ENCODE data around the gene LNPEP. TPM values are rescaled to one million over a fixed set of nuclear protein-coding genes. Genes with fewer than 3 reads are reported as not detected.

Gene LNPEP
- total and polyA plus RNA-seq, 10 of the 15 experiments (the other 5 are each of a cell fraction or from before 2014, with no cell fraction given), result 5.6 to 54.9 (median 25.0) TPM

DNA sequence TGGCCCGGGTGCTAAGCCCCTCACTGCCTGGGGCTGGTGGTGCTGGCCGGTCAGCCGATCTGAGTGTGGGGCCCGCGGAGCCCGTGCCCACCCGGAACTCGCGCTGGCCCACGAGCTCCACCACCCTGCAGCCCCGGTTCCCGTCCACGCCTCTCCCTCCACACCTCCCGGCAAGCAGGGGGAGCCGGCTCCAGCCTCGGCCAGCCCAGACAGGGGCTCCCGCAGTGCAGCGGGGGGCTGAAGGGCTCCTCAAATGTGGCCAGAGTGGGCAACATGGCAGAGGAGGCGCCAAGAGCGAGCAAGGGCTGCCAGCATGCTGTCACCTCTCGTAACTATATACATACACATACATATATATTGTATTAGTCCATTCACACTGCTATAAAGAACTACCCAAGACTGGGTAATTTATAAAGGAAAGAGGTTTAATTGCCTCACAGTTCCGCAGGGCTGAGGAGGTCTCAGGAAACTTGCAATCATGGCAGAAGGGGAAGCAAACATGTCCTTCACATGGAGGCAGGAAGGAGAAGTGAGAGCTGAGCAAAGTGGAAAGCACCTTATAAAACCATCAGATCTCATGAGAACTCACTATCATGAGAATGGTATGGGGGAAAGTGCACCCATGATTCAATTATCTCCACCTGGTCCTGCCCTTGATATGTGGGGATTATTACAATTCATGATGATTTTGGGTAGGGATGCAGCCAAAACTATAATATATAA, 149.7 kb downstream of the LNPEP start (continued):
- TF ChIP-seq BHLHE40 (IDR thresholded peaks at IDR 0.05; ENCODE audit: borderline replicate concordance in 1 of 2, low read depth in 2 of 2, low read length in 1 of 2), result no peak

Small RNA genes within 50 kb of the gene (small RNA-seq; reads per million reads assigned to genes)
- gene RF00019, result not detected

Other genes starting within 250 kb of the LNPEP start
- gene ERAP1, start 128.1 kb upstream of the LNPEP start, total RNA-seq (2014; rRNA removed), result 57.4 and 63.4 TPM in 2 replicates
- gene ERAP1, start 128.1 kb upstream of the LNPEP start, total RNA-seq (2014; rRNA removed; fragmentation: Illumina TruSeq; extraction: Trizol), result 63.2 and 64.9 TPM in 2 replicates
- gene ERAP1, start 128.1 kb upstream of the LNPEP start, total RNA-seq (2021), result 85.8 and 89.6 TPM in 2 replicates
- gene ERAP1, start 128.1 kb upstream of the LNPEP start, polyA plus RNA-seq (2011; rRNA removed), result 76.2 and 90.7 TPM in 2 replicates
- gene ERAP1, start 128.1 kb upstream of the LNPEP start, polyA plus RNA-seq (2014; fragmentation: Illumina TruSeq; extraction: Trizol), result 76.6 and 98.1 TPM in 2 replicates
- gene ERAP1, start 128.1 kb upstream of the LNPEP start, polyA plus RNA-seq (2014; fragmentation: Nextera tagmentation; extraction: Ambion mirVana), result 1 to 10 TPM; 6.9 to 9.0 TPM
- 47.4 and 47.9 TPM in 2 replicates for gene ERAP1, start 128.1 kb upstream of the LNPEP start, polyA plus RNA-seq (2014; rRNA removed)
- 10 to 100 TPM; 45.5 to 53.3 TPM for gene ERAP1, start 128.1 kb upstream of the LNPEP start, polyA plus RNA-seq (2016; fragmentation: Nextera tagmentation; extraction: Ambion mirVana)
- gene ERAP2, start 59.6 kb upstream of the LNPEP start, total RNA-seq (2014; rRNA removed), result 12.0 and 16.5 TPM in 2 replicates
- gene ERAP2, start 59.6 kb upstream of the LNPEP start, total RNA-seq (2014; rRNA removed; fragmentation: Illumina TruSeq; extraction: Trizol), result 17.8 and 19.4 TPM in 2 replicates
- gene ERAP2, start 59.6 kb upstream of the LNPEP start, total RNA-seq (2021), result 11.2 and 12.3 TPM in 2 replicates
- 28.7 and 35.5 TPM in 2 replicates for gene ERAP2, start 59.6 kb upstream of the LNPEP start, polyA plus RNA-seq (2011; rRNA removed)
- gene ERAP2, start 59.6 kb upstream of the LNPEP start, polyA plus RNA-seq (2014; fragmentation: Illumina TruSeq; extraction: Trizol), result 11.5 and 16.0 TPM in 2 replicates
- gene ERAP2, start 59.6 kb upstream of the LNPEP start, polyA plus RNA-seq (2014; fragmentation: Nextera tagmentation; extraction: Ambion mirVana), result 1 to 10 TPM; 4.0 to 4.3 TPM
- gene ERAP2, start 59.6 kb upstream of the LNPEP start, polyA plus RNA-seq (2014; rRNA removed), result 7.7 and 12.6 TPM in 2 replicates
- 1 to 10 TPM; 7.6 to 9.5 TPM for gene ERAP2, start 59.6 kb upstream of the LNPEP start, polyA plus RNA-seq (2016; fragmentation: Nextera tagmentation; extraction: Ambion mirVana)
- gene LIX1, start 206.5 kb downstream of the LNPEP start, total RNA-seq (2014; rRNA removed), result not detected in 2 replicates
- 0.05 TPM in 1 of 2 replicates, not detected in the other for gene LIX1, start 206.5 kb downstream of the LNPEP start, total RNA-seq (2014; rRNA removed; fragmentation: Illumina TruSeq; extraction: Trizol)
- not detected in 2 replicates for gene LIX1, start 206.5 kb downstream of the LNPEP start, total RNA-seq (2021)
- not detected in 2 replicates for gene LIX1, start 206.5 kb downstream of the LNPEP start, polyA plus RNA-seq (2011; rRNA removed)
- 0.07 TPM in 1 of 2 replicates, not detected in the other for gene LIX1, start 206.5 kb downstream of the LNPEP start, polyA plus RNA-seq (2014; fragmentation: Illumina TruSeq; extraction: Trizol)
- under 1 TPM; 0.02 TPM for gene LIX1, start 206.5 kb downstream of the LNPEP start, polyA plus RNA-seq (2014; fragmentation: Nextera tagmentation; extraction: Ambion mirVana)
- gene LIX1, start 206.5 kb downstream of the LNPEP start, polyA plus RNA-seq (2014; rRNA removed), result not detected in 2 replicates
- gene LIX1, start 206.5 kb downstream of the LNPEP start, polyA plus RNA-seq (2016; fragmentation: Nextera tagmentation; extraction: Ambion mirVana), result under 1 TPM; 0.04 to 0.05 TPM
- 27.3 and 32.9 TPM in 2 replicates for gene RIOK2, start 247.2 kb downstream of the LNPEP start, total RNA-seq (2014; rRNA removed)
- gene RIOK2, start 247.2 kb downstream of the LNPEP start, total RNA-seq (2014; rRNA removed; fragmentation: Illumina TruSeq; extraction: Trizol), result 35.1 and 37.5 TPM in 2 replicates
- 29.0 and 31.2 TPM in 2 replicates for gene RIOK2, start 247.2 kb downstream of the LNPEP start, total RNA-seq (2021)
- 27.1 and 57.9 TPM in 2 replicates for gene RIOK2, start 247.2 kb downstream of the LNPEP start, polyA plus RNA-seq (2011; rRNA removed)
- 23.0 and 30.5 TPM in 2 replicates for gene RIOK2, start 247.2 kb downstream of the LNPEP start, polyA plus RNA-seq (2014; fragmentation: Illumina TruSeq; extraction: Trizol)
- 10 to 100 TPM; 55.9 to 59.3 TPM for gene RIOK2, start 247.2 kb downstream of the LNPEP start, polyA plus RNA-seq (2014; fragmentation: Nextera tagmentation; extraction: Ambion mirVana)
- 23.9 and 26.1 TPM in 2 replicates for gene RIOK2, start 247.2 kb downstream of the LNPEP start, polyA plus RNA-seq (2014; rRNA removed)
- 10 to 100 TPM; 64.7 to 69.1 TPM for gene RIOK2, start 247.2 kb downstream of the LNPEP start, polyA plus RNA-seq (2016; fragmentation: Nextera tagmentation; extraction: Ambion mirVana)

All from GM12878 (cell line).